Endothelial cell (in vitro differentiated cells): ENCODE results near the gene CTNNAL1. TPM values are rescaled to one million over a fixed set of nuclear protein-coding genes. Genes with fewer than 3 reads are reported as not detected.

Experiments used
- DNase-seq: peaks from one replicate; pipeline ENCODE4 v3.0.0; 2021; ENCODE audit warnings: low spot score
- H3K27ac Mint-ChIP-seq: one replicate; pipeline ENCODE4 v1.8.0; 2021; ENCODE audit warnings: mixed read lengths, inconsistent platforms; ENCODE audit not compliant: unreplicated experiment
- H3K27me3 Mint-ChIP-seq: one replicate; pipeline ENCODE4 v1.8.0; 2021; ENCODE audit warnings: mild to moderate bottlenecking, moderate library complexity, mixed read lengths, inconsistent platforms; ENCODE audit not compliant: unreplicated experiment
- H3K36me3 Mint-ChIP-seq: one replicate; pipeline ENCODE4 v1.8.0; 2021; ENCODE audit warnings: mild to moderate bottlenecking, low read depth, mixed read lengths, inconsistent platforms; ENCODE audit not compliant: unreplicated experiment
- H3K4me1 Mint-ChIP-seq: one replicate; pipeline ENCODE4 v1.8.0; 2021; ENCODE audit warnings: mild to moderate bottlenecking, mixed read lengths, inconsistent platforms; ENCODE audit not compliant: unreplicated experiment
- H3K4me3 Mint-ChIP-seq: one replicate; pipeline ENCODE4 v1.8.0; 2021; ENCODE audit warnings: mild to moderate bottlenecking, mixed read lengths, inconsistent platforms; ENCODE audit not compliant: unreplicated experiment
- H3K9me3 Mint-ChIP-seq: one replicate; pipeline ENCODE4 v1.8.0; 2021; ENCODE audit warnings: mixed read lengths, inconsistent platforms; ENCODE audit not compliant: unreplicated experiment
- CTCF ChIP-seq: fragments of 200-600 bp; sonication (generic); IDR thresholded peaks from one replicate; pipeline ENCODE4 v1.5.0; 2021; ENCODE audit warnings: antibody characterized with exemption; ENCODE audit not compliant: unreplicated experiment
- total RNA-seq: library from RNA; stranded (reverse); fragmentation: NEBNext Ultra II Directional; extraction: Animal tissue kit (Norgen Biotek cat#: 25700); gene quantifications from one replicate; pipeline ENCODE4 v1.2.1, GENCODE V29; 2021; ENCODE audit not compliant: unreplicated experiment

The CTNNAL1 gene
- total RNA-seq, 1 donor from 2014 or later = 31.2 TPM

- Mint-ChIP-seq H3K27ac (no peak overlapping the region), H3K36me3 (peaks cover 8% of the 10 kb centered on the region), H3K9me3 (no peaks in the 10 kb centered on the region), H3K4me1 (peaks cover 13% of the 10 kb centered on the region), H3K4me3 (no peak overlapping the region), H3K27me3 (no peaks in the 10 kb centered on the region)
- TF ChIP-seq CTCF = no peak
- no peak for DNase-seq
Measured at GRCh38 chr9:108991479-108991878, 21.8 kb downstream of the CTNNAL1 start.

GRCh38 chr9:108983885-108984284, 29.4 kb downstream of the CTNNAL1 start:
- Mint-ChIP-seq H3K4me1 (no peaks in the 10 kb centered on the region), H3K9me3 (no peaks in the 10 kb centered on the region), H3K27ac (no peak overlapping the region), H3K36me3 (peaks cover 8% of the 10 kb centered on the region), H3K27me3 (no peaks in the 10 kb centered on the region), H3K4me3 (no peak overlapping the region)
- DNase-seq = no peak
- TF ChIP-seq CTCF = no peak

GRCh38 chr9:108980893-108981292, 32.4 kb downstream of the CTNNAL1 start:
- Mint-ChIP-seq H3K9me3 (no peaks in the 10 kb centered on the region), H3K4me3 (no peak overlapping the region), H3K27me3 (no peaks in the 10 kb centered on the region), H3K27ac (no peak overlapping the region), H3K36me3 (no peaks in the 10 kb centered on the region), H3K4me1 (no peaks in the 10 kb centered on the region)
- no peak for TF ChIP-seq CTCF
- no peak for DNase-seq

- H3K4me1 Mint-ChIP-seq = no peaks in the 10 kb centered on the region
- no peak for DNase-seq
- H3K4me3 Mint-ChIP-seq = no peak overlapping the region
- no peak overlapping the region for H3K27ac Mint-ChIP-seq
- H3K9me3 Mint-ChIP-seq = no peaks in the 10 kb centered on the region
- no peaks in the 10 kb centered on the region for H3K27me3 Mint-ChIP-seq
- no peaks in the 10 kb centered on the region for H3K36me3 Mint-ChIP-seq
- no peak for TF ChIP-seq CTCF
Measured at GRCh38 chr9:108978205-108978604, 35.1 kb downstream of the CTNNAL1 start.

- Mint-ChIP-seq H3K27ac (no peak overlapping the region), H3K4me3 (no peak overlapping the region), H3K9me3 (no peaks in the 10 kb centered on the region), H3K27me3 (no peaks in the 10 kb centered on the region), H3K36me3 (peaks cover 13% of the 10 kb centered on the region), H3K4me1 (no peaks in the 10 kb centered on the region)
- TF ChIP-seq CTCF = no peak
- no peak for DNase-seq
Measured at GRCh38 chr9:108973895-108974294, 39.4 kb downstream of the CTNNAL1 start.
